COLO668 (cell line): Measurements from ENCODE around the gene TACR1.
"Not testable (repeated sequence)": the region's sequence is repeated elsewhere in the genome, so short reads cannot be mapped to it uniquely, and the experiment has no call there.

Source experiments
- DNase-seq: peaks from one replicate; lab custom pipeline; 2025; ENCODE audit not compliant: unreplicated experiment; lab: John Stamatoyannopoulos, UW

TACR1 gene

GRCh38 chr2:75195076-75195691 is 4.1 kb downstream of the TACR1 start:
- no peak for DNase-seq

GRCh38 chr2:75194184-75194868 is 5.0 kb downstream of the TACR1 start:
- no peak for DNase-seq

GRCh38 chr2:75192496-75192895 is 6.8 kb downstream of the TACR1 start:
- DNase-seq: no peak

GRCh38 chr2:75190271-75190990 is 8.9 kb downstream of the TACR1 start:
- no peak for DNase-seq

GRCh38 chr2:75186821-75187220 is 12.5 kb downstream of the TACR1 start:
- no peak for DNase-seq

GRCh38 chr2:75182606-75183005 is 16.7 kb downstream of the TACR1 start:
- no peak for DNase-seq

GRCh38 chr2:75180476-75180875 is 18.8 kb downstream of the TACR1 start:
- no peak for DNase-seq

- DNase-seq: no peak
Observed at GRCh38 chr2:75177427-75177826, 21.9 kb downstream of the TACR1 start.

GRCh38 chr2:75175456-75175855 is 23.9 kb downstream of the TACR1 start:
- DNase-seq: no peak

- DNase-seq: no peak
Observed at GRCh38 chr2:75174981-75175380, 24.3 kb downstream of the TACR1 start.

GRCh38 chr2:75174519-75174918 is 24.8 kb downstream of the TACR1 start:
- no peak for DNase-seq

GRCh38 chr2:75173740-75174139 is 25.6 kb downstream of the TACR1 start:
- no peak for DNase-seq

- DNase-seq: not testable (repeated sequence)
Observed at GRCh38 chr2:75171423-75171822, 27.9 kb downstream of the TACR1 start.

GRCh38 chr2:75170889-75171288 is 28.4 kb downstream of the TACR1 start:
- no peak for DNase-seq

GRCh38 chr2:75168186-75168585 is 31.1 kb downstream of the TACR1 start:
- DNase-seq: no peak

GRCh38 chr2:75166491-75166890 is 32.8 kb downstream of the TACR1 start:
- DNase-seq: no peak

GRCh38 chr2:75162897-75163296 is 36.4 kb downstream of the TACR1 start:
- DNase-seq: no peak

GRCh38 chr2:75162259-75162658 is 37.1 kb downstream of the TACR1 start:
- no peak for DNase-seq

GRCh38 chr2:75157435-75157834 is 41.9 kb downstream of the TACR1 start:
- DNase-seq: no peak

GRCh38 chr2:75155115-75155514 is 44.2 kb downstream of the TACR1 start:
- no peak for DNase-seq

- DNase-seq: peak; percentile 16
Observed at GRCh38 chr2:75153221-75153620, 46.1 kb downstream of the TACR1 start.

GRCh38 chr2:75152243-75152642 is 47.1 kb downstream of the TACR1 start:
- DNase-seq: not testable (repeated sequence)
